ENCODE results near the gene RICTOR.
"Not testable (repeated sequence)": the region's sequence is repeated elsewhere in the genome, so short reads cannot be mapped to it uniquely, and the experiment has no call there.

DNA sequence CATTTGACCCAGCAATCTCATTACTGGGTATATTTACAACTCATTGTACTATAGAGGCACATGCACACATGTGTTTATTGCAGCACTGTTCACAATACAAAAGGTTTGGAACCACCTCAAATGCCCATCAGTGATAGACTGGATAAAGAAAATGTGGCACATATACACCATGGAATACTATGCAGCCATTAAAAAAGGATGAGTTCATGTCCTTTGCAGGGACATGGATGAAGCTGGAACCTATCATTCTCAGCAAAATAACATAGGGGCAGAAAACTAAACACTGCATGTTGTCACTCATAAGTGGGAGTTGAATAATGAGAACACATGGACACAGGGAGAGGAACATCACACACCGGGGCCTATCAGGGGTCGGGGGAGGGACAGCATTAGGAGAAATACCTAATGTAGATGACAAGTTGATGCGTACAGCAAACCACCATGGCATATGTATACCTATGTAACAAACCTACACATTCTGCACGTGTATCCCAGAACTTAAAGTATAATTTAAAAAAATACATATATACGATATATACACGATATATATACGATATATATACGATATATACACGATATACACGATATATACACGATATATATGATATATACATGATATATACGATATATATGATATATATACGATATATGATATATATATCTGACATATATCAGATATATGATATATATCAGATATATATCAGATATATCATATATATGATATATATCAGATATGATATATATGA, 84.1 kb downstream of the RICTOR start:
- TF ChIP-seq POLR2AphosphoS5 (IDR thresholded peaks at IDR 0.05; ENCODE audit: insufficient read depth, low read depth, low read length); POLR2A (IDR thresholded peaks at IDR 0.05; ENCODE audit: low read depth, low read length); JUN (IDR thresholded peaks at IDR 0.05; ENCODE audit: borderline replicate concordance, insufficient read depth, insufficient read length, low read depth); EZH2 (IDR thresholded peaks at IDR 0.05; ENCODE audit: borderline replicate concordance, low read depth, low read length, severe bottlenecking): not testable (repeated sequence)
- TF ChIP-seq, protein P1, sequence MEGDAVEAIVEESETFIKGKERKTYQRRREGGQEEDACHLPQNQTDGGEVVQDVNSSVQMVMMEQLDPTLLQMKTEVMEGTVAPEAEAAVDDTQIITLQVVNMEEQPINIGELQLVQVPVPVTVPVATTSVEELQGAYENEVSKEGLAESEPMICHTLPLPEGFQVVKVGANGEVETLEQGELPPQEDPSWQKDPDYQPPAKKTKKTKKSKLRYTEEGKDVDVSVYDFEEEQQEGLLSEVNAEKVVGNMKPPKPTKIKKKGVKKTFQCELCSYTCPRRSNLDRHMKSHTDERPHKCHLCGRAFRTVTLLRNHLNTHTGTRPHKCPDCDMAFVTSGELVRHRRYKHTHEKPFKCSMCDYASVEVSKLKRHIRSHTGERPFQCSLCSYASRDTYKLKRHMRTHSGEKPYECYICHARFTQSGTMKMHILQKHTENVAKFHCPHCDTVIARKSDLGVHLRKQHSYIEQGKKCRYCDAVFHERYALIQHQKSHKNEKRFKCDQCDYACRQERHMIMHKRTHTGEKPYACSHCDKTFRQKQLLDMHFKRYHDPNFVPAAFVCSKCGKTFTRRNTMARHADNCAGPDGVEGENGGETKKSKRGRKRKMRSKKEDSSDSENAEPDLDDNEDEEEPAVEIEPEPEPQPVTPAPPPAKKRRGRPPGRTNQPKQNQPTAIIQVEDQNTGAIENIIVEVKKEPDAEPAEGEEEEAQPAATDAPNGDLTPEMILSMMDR (IDR thresholded peaks at IDR 0.05; ENCODE audit: extremely low read depth in 1 of 2, insufficient read depth in 1 of 2, low read depth in 1 of 2, low read length in 2 of 2), result not testable (repeated sequence)
- TF ChIP-seq, protein P2, sequence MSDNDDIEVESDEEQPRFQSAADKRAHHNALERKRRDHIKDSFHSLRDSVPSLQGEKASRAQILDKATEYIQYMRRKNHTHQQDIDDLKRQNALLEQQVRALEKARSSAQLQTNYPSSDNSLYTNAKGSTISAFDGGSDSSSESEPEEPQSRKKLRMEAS (IDR thresholded peaks at IDR 0.05; ENCODE audit: insufficient read depth, insufficient read length), result not testable (repeated sequence)
